ENCODE measurements around the gene CDKL1.
"Not testable (repeated sequence)": the region's sequence is repeated elsewhere in the genome, so short reads cannot be mapped to it uniquely, and the experiment has no call there.

The CDKL1 gene

GRCh38 chr14:50388256-50388931, 8.3 kb downstream of the CDKL1 start:
- DNase-seq (ENCODE audit: low read depth in 1 of 2, low spot score in 1 of 2), result no peak

DNA sequence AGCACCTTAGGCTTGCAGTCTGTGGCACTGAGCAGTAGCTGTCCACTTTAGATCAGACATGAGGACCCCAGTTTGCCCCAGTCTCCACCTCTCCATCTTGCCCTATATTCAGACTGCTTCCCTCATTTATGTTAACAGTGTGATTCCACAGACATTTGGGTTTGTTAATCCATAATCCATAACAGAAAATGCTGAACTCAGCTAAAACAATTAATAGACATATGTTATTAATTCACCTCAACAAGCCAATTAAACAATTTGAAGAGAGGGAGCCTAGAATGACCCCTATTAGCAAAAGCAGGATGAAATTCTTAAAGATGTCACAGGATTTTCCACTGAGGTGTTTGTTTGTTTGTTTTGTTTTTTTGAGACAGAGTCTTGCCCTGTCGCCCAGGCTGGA, 9.1 kb downstream of the CDKL1 start:
- no peak for DNase-seq (ENCODE audit: low read depth in 1 of 2, low spot score in 1 of 2)

- no peak for DNase-seq (ENCODE audit: low read depth in 1 of 2, low spot score in 1 of 2)
These were observed 13.0 kb downstream of the CDKL1 start for GRCh38 chr14:50383618-50384225.

- no peak for DNase-seq (ENCODE audit: low read depth in 1 of 2, low spot score in 1 of 2)
These were observed 14.8 kb downstream of the CDKL1 start for GRCh38 chr14:50381823-50382287.

- DNase-seq (ENCODE audit: low read depth in 1 of 2, low spot score in 1 of 2), result no peak
These were observed 15.7 kb downstream of the CDKL1 start for GRCh38 chr14:50381008-50381407.

DNA sequence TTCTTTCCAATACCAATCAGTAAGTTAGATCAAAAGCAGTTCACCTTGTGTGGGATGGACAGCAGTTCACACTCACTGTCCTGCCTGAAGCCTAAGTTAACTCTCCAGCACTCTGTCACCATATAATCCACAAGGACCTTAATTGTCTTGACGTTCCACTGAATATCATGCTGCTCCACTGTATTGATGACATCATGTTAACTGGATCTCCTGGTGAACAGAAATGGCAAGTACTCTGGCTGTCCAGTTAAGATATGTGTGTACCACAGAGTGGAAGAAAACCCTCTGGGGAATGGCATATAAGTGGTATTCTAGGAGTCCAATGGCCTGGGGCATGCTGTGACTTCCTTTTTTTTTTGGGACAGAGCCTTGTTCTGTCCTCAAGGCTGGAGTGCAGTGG, 16.2 kb downstream of the CDKL1 start:
- no peak for DNase-seq (ENCODE audit: low read depth in 1 of 2, low spot score in 1 of 2)

DNA sequence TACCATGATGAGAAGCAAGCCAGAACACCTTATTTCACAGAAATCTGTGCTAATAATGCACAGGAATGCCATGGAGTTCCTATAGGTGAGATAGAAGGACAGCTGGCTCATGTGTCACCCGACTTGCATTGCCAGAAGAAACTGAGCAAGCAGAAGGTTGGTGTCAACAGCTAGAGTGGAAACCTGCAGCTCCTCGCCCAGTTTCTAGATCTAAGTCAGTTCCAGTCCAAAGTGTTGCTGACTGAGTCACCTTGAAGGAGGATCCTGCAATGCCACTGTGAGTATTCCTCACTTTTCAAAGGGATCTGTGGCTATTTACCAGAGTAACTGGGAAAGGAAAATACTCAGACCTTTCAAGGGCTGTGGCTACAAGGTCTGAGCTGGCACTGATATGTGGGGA, 17.1 kb downstream of the CDKL1 start:
- no peak for DNase-seq (ENCODE audit: low read depth in 1 of 2, low spot score in 1 of 2)

- no peak for DNase-seq (ENCODE audit: low read depth in 1 of 2, low spot score in 1 of 2)
These were observed 19.1 kb downstream of the CDKL1 start for GRCh38 chr14:50377550-50378085.

DNA sequence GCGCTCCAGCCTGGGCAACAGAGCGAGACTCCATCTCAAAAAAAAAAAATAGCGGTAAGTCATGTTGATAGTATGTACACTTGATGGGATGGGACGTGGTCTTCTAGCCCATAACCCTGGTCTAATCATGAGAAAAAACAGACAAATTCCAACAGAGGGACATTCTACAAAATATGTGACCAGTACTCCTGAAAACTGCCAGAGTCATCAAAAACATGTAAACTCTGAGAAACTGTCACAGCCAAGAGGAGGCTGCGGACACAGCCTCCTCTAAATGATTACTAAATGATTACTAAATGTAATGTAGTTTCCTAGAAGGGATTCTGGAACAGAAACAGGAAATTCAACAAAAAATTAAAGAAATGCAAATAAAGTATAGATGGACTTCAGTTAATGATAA, 20.9 kb downstream of the CDKL1 start:
- no peak for DNase-seq (ENCODE audit: low read depth in 1 of 2, low spot score in 1 of 2)

DNA sequence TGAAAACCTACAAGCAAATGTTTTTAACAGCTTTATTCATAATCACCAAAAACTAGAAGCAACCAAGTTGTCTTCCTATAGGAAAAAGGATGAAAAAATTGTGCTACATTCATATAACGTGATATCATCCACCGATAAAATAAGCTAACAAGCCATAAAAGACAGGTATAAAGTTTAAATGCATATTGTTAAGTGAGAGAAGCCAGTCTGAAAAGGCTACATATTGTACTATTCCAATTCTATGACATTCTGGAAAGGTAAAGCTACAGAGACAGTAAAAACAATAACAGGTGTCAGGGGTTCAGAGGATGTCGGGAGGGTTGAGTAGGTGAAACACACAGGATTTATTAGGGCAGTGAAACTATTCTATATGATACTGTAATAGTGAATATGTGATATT, 22.7 kb downstream of the CDKL1 start:
- DNase-seq (ENCODE audit: low read depth in 1 of 2, low spot score in 1 of 2), result no peak

DNA sequence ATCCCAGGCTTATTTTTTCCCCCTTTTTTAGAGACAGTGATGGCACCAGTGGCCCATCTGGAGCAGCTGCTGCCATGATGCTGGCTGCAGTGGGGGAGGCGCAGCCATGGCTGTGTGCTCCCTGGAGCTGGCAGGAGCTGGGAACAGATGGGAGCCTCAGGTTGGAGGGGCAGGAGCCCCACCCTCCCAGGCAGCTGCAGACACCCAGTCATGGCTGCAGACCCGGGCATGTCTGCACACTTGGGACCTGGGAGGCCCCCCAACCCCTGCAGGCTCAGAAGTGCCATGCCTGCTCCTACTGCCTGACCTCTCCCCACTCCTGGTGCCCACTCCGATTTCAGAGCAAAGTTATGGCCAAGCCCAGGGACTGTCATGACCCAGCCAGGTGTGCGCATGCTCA, 25.1 kb downstream of the CDKL1 start:
- DNase-seq (ENCODE audit: low read depth in 1 of 2, low spot score in 1 of 2), result no peak

DNA sequence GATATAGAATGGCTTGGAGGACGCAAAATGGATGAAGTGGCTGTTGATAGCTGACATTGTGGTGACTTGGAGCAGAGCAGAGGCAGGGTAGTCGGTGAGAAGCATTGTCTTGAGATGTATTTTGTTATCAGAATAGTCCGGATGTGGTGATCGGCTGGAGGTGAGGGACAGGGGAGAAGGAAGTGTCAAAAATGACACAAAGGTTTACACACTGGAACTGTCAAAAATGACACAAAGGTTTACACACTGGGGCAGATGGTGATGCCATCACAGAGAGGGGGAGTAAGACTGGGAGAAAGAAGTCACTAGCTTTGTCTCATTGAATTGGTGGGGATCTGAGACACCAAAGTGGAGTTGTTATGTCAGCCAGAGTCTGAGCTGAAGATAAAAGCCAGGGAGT, 30.1 kb downstream of the CDKL1 start:
- DNase-seq (ENCODE audit: low read depth in 1 of 2, low spot score in 1 of 2), result no peak

- no peak for DNase-seq (ENCODE audit: low read depth in 1 of 2, low spot score in 1 of 2)
These were observed 30.6 kb downstream of the CDKL1 start for GRCh38 chr14:50366115-50366514.

DNA sequence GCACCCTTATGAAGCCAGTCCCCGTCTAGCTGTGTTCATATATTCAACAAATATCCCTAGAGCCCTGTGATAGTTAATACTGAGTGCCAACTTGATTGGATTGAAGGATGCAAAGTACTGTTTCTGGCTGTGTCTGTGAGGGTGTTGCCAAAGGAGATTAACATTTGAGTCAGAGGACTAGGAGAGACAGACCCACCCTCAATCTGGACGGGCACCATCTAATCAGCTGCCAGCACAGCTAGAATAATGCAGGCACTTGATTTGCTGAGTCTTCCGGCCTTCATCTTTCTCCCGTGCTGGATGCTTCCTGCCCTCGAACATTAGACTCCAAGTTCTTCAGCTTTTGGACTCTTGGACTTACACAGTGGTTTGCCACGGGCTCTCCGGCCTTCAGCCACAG, 31.1 kb downstream of the CDKL1 start:
- DNase-seq (ENCODE audit: low read depth in 1 of 2, low spot score in 1 of 2), result not testable (repeated sequence)

- DNase-seq (ENCODE audit: low read depth in 1 of 2, low spot score in 1 of 2), result no peak
These were observed 31.9 kb downstream of the CDKL1 start for GRCh38 chr14:50364792-50365191.

- no peak for DNase-seq (ENCODE audit: low read depth in 1 of 2, low spot score in 1 of 2)
These were observed 33.0 kb downstream of the CDKL1 start for GRCh38 chr14:50363714-50364111.

DNA sequence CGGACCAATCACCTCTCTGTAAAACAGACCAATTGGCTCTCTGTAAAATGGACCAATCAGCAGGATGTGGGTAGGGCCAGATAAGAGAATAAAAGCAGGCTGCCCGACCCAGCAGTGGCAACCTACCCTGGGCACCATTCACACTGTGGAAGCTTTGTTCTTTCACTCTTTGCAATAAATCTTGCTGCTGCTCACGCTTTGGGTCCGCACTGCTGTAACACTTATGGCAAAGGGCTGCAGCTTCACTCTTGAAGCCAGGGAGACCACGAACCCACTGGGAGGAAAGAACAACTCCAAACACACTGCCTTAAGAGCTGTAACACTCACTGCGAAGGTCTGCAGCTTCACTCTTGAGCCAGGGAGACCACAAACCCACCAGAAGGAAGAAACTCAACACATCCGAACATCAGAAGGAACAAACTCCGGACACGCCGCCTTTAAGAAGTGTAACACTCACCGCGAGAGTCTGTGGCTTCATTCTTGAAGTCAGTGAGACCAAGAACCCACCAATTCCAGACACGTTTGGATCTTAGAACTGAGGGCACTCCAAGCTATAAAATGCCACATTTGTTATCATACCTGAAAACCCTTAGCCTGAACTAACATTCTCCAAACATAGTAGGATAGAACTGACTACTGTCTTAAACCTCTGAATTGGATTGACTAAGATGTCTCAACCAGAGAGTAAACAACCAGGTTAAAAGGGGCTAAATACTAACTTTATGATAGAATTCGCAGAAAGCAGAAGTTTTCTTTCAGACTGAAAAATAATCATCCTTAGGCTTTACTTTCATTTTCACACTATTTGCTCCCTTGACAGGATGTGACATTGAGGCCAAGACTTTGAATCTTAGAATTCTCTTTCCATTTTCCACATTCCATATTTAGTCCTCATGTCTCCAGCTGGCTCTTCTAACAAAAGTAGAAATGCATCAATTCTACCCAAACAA, 33.6 kb downstream of the CDKL1 start:
- no peak for DNase-seq (ENCODE audit: low read depth in 1 of 2, low spot score in 1 of 2)

- not testable (repeated sequence) for DNase-seq (ENCODE audit: low read depth in 1 of 2, low spot score in 1 of 2)
These were observed 34.9 kb downstream of the CDKL1 start for GRCh38 chr14:50361473-50362403.

GRCh38 chr14:50360851-50361250, 35.8 kb downstream of the CDKL1 start:
- DNase-seq (ENCODE audit: low read depth in 1 of 2, low spot score in 1 of 2), result no peak

- DNase-seq (ENCODE audit: low read depth in 1 of 2, low spot score in 1 of 2), result no peak
These were observed 36.6 kb downstream of the CDKL1 start for GRCh38 chr14:50360093-50360492.

DNA sequence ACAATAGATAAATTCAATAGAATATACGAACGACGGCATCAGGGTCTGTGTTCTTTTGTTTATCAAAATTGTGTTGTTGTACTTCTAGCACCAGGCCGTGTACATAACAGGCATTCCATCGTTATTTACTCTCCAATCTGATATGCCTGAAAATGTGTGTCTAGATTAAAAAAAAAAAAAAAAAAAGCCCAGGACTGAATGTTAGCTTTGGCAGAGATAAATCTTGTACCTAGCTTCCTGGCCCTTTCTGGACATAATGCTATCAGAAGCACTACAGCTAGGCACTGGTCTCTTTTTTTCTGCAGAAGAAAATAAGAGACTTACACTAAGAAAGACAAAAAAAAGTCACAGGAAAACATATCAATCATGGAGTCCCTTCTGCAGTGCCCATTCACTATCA, 37.0 kb downstream of the CDKL1 start:
- no peak for DNase-seq (ENCODE audit: low read depth in 1 of 2, low spot score in 1 of 2)
